ENCODE measurements around the gene ARHGAP42. TPM values are rescaled to one million over a fixed set of nuclear protein-coding genes. Genes with fewer than 3 reads are reported as not detected.

The ARHGAP42 gene
- total RNA-seq, 2 donors from 2014 or later = 5.6 to 13.8 TPM

DNA sequence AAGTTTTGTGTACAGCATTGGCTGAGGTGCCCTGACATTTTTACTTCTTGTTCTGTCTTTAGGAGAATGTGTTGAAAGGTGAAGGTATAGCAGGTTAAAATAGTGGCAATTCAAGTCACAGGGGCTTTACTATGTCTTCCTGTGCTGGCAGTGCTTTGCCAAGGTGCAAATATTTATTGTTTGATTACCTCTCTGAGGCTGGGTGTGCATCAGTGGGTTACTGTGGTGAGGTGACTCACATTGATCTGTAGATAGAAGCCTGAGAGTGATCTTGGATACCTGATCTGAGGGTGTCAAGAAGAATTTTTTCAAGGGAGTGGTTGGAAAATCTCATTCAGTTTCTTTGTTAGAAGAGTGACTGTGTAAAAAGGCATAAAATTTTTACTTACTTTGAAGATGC lies 90.0 kb downstream of the ARHGAP42 start:
- no peak for DNase-seq (ENCODE audit: low spot score)
- Histone ChIP-seq H3K9me3 (no peaks in the 10 kb centered on the region), H3K27ac (no peak overlapping the region), H3K36me3 (no peaks in the 10 kb centered on the region), H3K4me3 (no peak overlapping the region), H3K4me1 (ENCODE audit: control insufficient read depth in 1 of 2, low read depth in 2 of 2) (no peaks in the 10 kb centered on the region), H3K27me3 (replicated peaks; ENCODE audit: insufficient read depth) (no peaks in the 10 kb centered on the region)
- no peak for ATAC-seq (ENCODE audit: insufficient number of reproducible peaks, low FRiP score, low read depth)
- TF ChIP-seq, protein P1, sequence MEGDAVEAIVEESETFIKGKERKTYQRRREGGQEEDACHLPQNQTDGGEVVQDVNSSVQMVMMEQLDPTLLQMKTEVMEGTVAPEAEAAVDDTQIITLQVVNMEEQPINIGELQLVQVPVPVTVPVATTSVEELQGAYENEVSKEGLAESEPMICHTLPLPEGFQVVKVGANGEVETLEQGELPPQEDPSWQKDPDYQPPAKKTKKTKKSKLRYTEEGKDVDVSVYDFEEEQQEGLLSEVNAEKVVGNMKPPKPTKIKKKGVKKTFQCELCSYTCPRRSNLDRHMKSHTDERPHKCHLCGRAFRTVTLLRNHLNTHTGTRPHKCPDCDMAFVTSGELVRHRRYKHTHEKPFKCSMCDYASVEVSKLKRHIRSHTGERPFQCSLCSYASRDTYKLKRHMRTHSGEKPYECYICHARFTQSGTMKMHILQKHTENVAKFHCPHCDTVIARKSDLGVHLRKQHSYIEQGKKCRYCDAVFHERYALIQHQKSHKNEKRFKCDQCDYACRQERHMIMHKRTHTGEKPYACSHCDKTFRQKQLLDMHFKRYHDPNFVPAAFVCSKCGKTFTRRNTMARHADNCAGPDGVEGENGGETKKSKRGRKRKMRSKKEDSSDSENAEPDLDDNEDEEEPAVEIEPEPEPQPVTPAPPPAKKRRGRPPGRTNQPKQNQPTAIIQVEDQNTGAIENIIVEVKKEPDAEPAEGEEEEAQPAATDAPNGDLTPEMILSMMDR (IDR thresholded peaks at IDR 0.05) = no peak

DNA sequence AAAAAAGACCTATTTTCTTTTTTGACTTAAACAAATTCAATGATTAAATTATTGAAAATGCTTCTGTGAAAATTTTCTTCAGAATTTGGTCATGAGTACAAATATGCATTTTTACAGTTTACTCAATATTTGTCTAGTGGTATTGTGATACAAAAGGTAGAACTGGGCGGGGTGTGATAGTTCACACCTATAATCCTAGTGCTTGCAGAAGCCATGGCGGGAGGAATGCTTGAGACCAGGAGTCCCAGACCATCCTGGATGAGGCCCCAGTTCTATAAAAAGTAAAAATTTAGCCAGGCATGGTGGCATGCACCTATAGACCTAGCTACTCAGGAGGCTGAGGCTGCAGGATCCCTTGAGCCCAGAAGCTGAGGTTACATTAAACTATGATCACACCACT lies 90.6 kb downstream of the ARHGAP42 start:
- no peak for ATAC-seq (ENCODE audit: insufficient number of reproducible peaks, low FRiP score, low read depth)
- TF ChIP-seq, protein P1 (IDR thresholded peaks at IDR 0.05) = no peak

DNA sequence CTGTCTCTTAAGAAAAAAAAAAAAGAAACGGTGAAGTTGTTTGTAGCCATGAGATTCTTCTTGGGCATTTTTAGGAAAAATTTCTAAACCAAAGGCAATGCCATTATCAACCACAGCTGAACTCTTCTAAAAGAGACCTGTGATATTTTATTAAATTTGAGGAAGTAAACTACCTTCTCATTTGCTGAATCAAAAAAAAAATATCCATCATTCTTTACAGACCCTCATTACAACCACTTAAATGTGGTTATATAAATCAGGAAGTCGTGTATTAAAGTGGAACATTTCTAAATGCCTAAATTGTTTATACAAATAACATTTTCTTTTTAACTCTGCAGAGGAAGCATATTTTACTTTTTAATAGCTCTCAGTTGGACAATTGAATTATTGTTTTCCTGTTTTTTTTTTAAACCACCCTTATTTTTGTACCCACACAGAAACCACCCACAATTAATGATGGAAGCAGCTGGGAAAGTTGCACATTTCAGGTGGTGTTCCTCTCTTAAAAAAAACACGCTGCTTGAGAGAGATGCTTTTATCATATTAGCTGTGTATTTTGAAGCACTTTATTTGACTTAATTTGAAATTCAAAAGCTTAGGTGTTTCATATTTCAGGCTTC lies 91.2 kb downstream of the ARHGAP42 start:
- H3K27ac ChIP-seq = no peak overlapping the region
- ATAC-seq (ENCODE audit: insufficient number of reproducible peaks, low FRiP score, low read depth) (no peak), DNase-seq (ENCODE audit: low spot score) (no peak)
- H3K4me1 ChIP-seq (ENCODE audit: control insufficient read depth in 1 of 2, low read depth in 2 of 2) = no peaks in the 10 kb centered on the region
- H3K9me3 ChIP-seq = no peaks in the 10 kb centered on the region
- H3K27me3 ChIP-seq (replicated peaks; ENCODE audit: insufficient read depth) = no peaks in the 10 kb centered on the region
- H3K4me3 ChIP-seq = no peak overlapping the region
- H3K36me3 ChIP-seq = no peaks in the 10 kb centered on the region
- TF ChIP-seq, protein P1 (IDR thresholded peaks at IDR 0.05) = no peak

More for the DNA sequence above, 90.6 kb downstream of the ARHGAP42 start:
- no peak for DNase-seq (ENCODE audit: low spot score)
- Histone ChIP-seq H3K27me3 (replicated peaks; ENCODE audit: insufficient read depth) (no peaks in the 10 kb centered on the region), H3K4me3 (no peak overlapping the region), H3K4me1 (ENCODE audit: control insufficient read depth in 1 of 2, low read depth in 2 of 2) (no peaks in the 10 kb centered on the region), H3K27ac (no peak overlapping the region), H3K9me3 (no peaks in the 10 kb centered on the region), H3K36me3 (no peaks in the 10 kb centered on the region)

DNA sequence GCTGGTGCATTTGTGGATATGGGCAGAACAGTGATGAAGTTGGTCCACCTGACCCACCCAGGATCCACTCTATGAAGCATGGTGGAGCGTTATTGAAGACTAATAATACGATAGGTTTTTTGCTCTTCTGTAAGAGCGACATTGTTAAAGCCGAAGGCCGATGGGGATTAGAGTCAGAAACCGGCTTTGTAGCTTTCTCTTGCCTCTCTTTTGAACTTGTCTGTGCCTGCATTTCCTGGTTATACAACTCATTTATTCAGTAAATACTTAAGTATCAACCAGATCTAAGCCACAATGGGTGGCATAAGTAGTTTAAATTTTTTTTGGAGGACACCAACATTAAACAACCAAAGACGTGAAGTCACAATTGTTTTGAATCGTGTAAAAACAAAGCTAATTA lies 93.4 kb downstream of the ARHGAP42 start:
- Histone ChIP-seq H3K27ac (no peak overlapping the region), H3K4me3 (no peak overlapping the region), H3K36me3 (no peaks in the 10 kb centered on the region), H3K9me3 (no peaks in the 10 kb centered on the region), H3K27me3 (replicated peaks; ENCODE audit: insufficient read depth) (no peaks in the 10 kb centered on the region), H3K4me1 (ENCODE audit: control insufficient read depth in 1 of 2, low read depth in 2 of 2) (peaks cover 0 to 8% of the 10 kb centered on the region in 2 donors)
- ATAC-seq (ENCODE audit: insufficient number of reproducible peaks, low FRiP score, low read depth) (no peak), DNase-seq (ENCODE audit: low spot score) (no peak)
- TF ChIP-seq, protein P1 (IDR thresholded peaks at IDR 0.05) = no peak

DNA sequence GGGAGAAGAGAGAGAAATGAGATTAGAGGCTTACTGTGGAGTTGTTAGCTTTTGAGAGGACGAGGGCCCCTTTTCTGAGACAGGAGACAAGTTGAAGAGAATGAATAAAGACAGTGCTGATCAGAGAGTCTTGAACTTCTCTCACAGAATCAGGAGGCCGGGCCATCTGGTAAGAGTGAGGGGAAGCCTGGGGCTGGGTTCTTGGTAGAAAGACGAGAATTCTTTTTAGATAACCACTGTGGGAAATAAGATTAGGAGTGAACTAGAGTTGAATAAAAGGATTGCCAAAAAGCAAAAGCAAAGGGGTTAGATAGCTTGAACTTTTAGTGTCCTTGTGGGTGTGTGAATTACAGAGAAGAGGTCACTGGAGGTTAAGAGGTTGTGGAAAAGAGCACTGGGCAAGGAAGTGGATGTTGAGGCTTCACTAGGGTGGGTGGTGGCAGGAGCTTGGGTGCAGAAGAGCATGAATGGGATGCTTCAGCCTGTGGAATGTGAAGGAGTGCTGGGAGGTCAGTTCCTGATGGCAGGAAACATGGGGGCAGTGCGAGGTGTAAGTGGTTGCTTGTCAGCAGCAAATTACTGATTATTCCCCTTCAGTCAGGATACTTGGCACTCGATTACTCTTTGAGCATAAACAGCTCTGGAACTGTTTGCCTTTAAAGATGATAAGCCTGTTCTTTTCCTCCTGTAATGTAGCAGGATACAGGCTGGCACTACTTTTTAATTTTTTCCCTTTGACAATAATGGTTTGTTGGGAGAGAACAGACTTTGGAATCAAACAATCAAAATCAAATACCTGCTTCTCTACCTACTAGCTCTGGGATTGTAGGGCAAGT lies 98.3 kb downstream of the ARHGAP42 start:
- peaks cover 0 to 21% of the 10 kb centered on the region in 2 donors for H3K4me1 ChIP-seq (ENCODE audit: control insufficient read depth in 1 of 2, low read depth in 2 of 2)
- H3K9me3 ChIP-seq = no peaks in the 10 kb centered on the region
- no peaks in the 10 kb centered on the region for H3K27me3 ChIP-seq (replicated peaks; ENCODE audit: insufficient read depth)
- ATAC-seq (ENCODE audit: insufficient number of reproducible peaks, low FRiP score, low read depth) (no peak), DNase-seq (ENCODE audit: low spot score) (no peak)
- no peaks in the 10 kb centered on the region for H3K36me3 ChIP-seq
- no peak overlapping the region for H3K4me3 ChIP-seq
- TF ChIP-seq, protein P1 (IDR thresholded peaks at IDR 0.05) = no peak
- no peak overlapping the region for H3K27ac ChIP-seq
